Right lobe of liver (tissue), 6 donors: ENCODE measurements around the gene RHOD. TPM values are rescaled to one million over a fixed set of nuclear protein-coding genes. Genes with fewer than 3 reads are reported as not detected.

ENCODE experiments used
- ATAC-seq, 4 donors: fragments of 200-7000 bp; cut with Tn5 transposase; one replicate each; pipeline ENCODE4 v1.9.1; 2020; ENCODE audit warnings: mild to moderate bottlenecking in 4 of 4, moderate library complexity in 4 of 4
- DNase-seq, 3 donors: peaks; one replicate each; pipeline ENCODE4 v3.0.0-alpha.2; 2020
- H3K27ac ChIP-seq, 3 donors: fragments of 200-600 bp; one replicate each; pipeline ENCODE4 v1.8.0; 2022
- H3K27me3 ChIP-seq, 2 donors: fragments of 200-600 bp; one replicate each; pipeline ENCODE4 v1.8.0; 2022
- H3K36me3 ChIP-seq, 4 donors: fragments of 200-600 bp; sonication (generic) in 1 of 4; one replicate each; pipeline versions ENCODE4 v1.5.1 to v1.8.0; 2017 to 2022; ENCODE audit warnings: control low read depth in 1 of 4
- H3K4me1 ChIP-seq, 4 donors: fragments of 200-600 bp; sonication (generic) in 1 of 4; one replicate each; pipeline versions ENCODE4 v1.5.1 to v1.8.0; 2017 to 2022; ENCODE audit warnings: control low read depth in 1 of 4
- H3K4me3 ChIP-seq, 3 donors: fragments of 200-600 bp; one replicate each; pipeline ENCODE4 v1.8.0; 2022
- H3K9me3 ChIP-seq, 4 donors: fragments of 200-600 bp; sonication (generic) in 1 of 4; one replicate each; pipeline versions ENCODE4 v1.5.1 to v1.8.0; 2017 to 2022; ENCODE audit warnings: control low read depth in 1 of 4
- POLR2A ChIP-seq: fragments of 450-650 bp; IDR thresholded peaks from one replicate; pipeline ENCODE4 v1.6.1; 2017; ENCODE audit warnings: antibody characterized with exemption, mild to moderate bottlenecking
- WGBS: methylation state at CpG from one replicate; pipeline ENCODE4 v1.1.6; 2018; ENCODE audit warnings: low coverage, low lambda C conversion rate; ENCODE audit not compliant: insufficient coverage; ENCODE audit errors: missing lambda C conversion rate; 5-methylcytosine and 5-hydroxymethylcytosine counted together
- intact Hi-C, 2 donors: fragments of 100-400 bp; cut with DNase I; formaldehyde crosslinking; loops; one replicate each; pipeline versions ENCODE4 v1.11.2 to v1.14.1; 2022
- total RNA-seq, 6 experiments: library from RNA; depleted of rRNA in 2 of 6; stranded (reverse); fragments of >200 nt in 2 of 6; fragmentation: NEBNext Ultra II Directional in 3 of 6; extraction: Animal tissue kit (Norgen Biotek cat#: 25700) in 3 of 6; gene quantifications; one replicate each; pipeline versions ENCODE4 v1.1.0 to v1.2.4, GENCODE V29; 2016 to 2023
- TF ChIP-seq, protein P1 (sequence below), 4 donors: fragments of 200-600 bp in 3 of 4; fragments of 450-650 bp in 1 of 4; IDR thresholded peaks; one replicate each; pipeline versions ENCODE4 v1.5.1 to v1.8.0; 2016 to 2022; ENCODE audit warnings: antibody characterized with exemption in 4 of 4, mild to moderate bottlenecking in 2 of 4
- donor health status: DM: no; HTN: yes; CAD: no.
- donor health status: DM: no; HTN: no; CAD: no.
- donor health status: DM: no; HTN: no; CAD: no.
- donor health status: DM: no; HTN: yes; CAD: no.
- donor health status: DM: no; HTN: yes; CAD: no.

RHOD gene
- total RNA-seq, 6 experiments from 2014 or later, result 17.8 to 106 (median 47.3) TPM

GRCh38 chr11:67099831-67100324, 43.2 kb downstream of the RHOD start:
- 92% methylated on average over 5 of the region's 6 CpGs for WGBS
- Histone ChIP-seq H3K9me3 (no peaks in the 10 kb centered on the region), H3K4me1 (peaks cover 0 to 3% (median 0%) of the 10 kb centered on the region in 4 donors), H3K36me3 (no peaks in the 10 kb centered on the region), H3K4me3 (no peak overlapping the region), H3K27me3 (no peaks in the 10 kb centered on the region), H3K27ac (no peak overlapping the region)
- DNase-seq (no peak), ATAC-seq (peak in 1 of 4 donors; percentile 19)
- intact Hi-C loops, result loop anchor here in 1 of 2 donors (10.0 kb wide), 1 partner anchor 55 kb away; no protein-coding TSS in a partner anchor
- TF ChIP-seq, protein P1, sequence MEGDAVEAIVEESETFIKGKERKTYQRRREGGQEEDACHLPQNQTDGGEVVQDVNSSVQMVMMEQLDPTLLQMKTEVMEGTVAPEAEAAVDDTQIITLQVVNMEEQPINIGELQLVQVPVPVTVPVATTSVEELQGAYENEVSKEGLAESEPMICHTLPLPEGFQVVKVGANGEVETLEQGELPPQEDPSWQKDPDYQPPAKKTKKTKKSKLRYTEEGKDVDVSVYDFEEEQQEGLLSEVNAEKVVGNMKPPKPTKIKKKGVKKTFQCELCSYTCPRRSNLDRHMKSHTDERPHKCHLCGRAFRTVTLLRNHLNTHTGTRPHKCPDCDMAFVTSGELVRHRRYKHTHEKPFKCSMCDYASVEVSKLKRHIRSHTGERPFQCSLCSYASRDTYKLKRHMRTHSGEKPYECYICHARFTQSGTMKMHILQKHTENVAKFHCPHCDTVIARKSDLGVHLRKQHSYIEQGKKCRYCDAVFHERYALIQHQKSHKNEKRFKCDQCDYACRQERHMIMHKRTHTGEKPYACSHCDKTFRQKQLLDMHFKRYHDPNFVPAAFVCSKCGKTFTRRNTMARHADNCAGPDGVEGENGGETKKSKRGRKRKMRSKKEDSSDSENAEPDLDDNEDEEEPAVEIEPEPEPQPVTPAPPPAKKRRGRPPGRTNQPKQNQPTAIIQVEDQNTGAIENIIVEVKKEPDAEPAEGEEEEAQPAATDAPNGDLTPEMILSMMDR (IDR thresholded peaks at IDR 0.05), result no peak
- TF ChIP-seq POLR2A, result no peak

- DNase-seq (no peak), ATAC-seq (no peak)
- H3K9me3 ChIP-seq, result no peaks in the 10 kb centered on the region
- intact Hi-C loops, result no loop called here
- no peaks in the 10 kb centered on the region for H3K4me1 ChIP-seq
- no peak overlapping the region for H3K4me3 ChIP-seq
- no peak overlapping the region for H3K27ac ChIP-seq
- no peaks in the 10 kb centered on the region for H3K36me3 ChIP-seq
- TF ChIP-seq POLR2A, result no peak
- TF ChIP-seq, protein P1 (IDR thresholded peaks at IDR 0.05), result no peak
- no peaks in the 10 kb centered on the region for H3K27me3 ChIP-seq
- 97% methylated on average over 6 of the region's 8 CpGs for WGBS
These were observed 46.0 kb downstream of the RHOD start for GRCh38 chr11:67102664-67103063.

GRCh38 chr11:67105964-67106363, 49.3 kb downstream of the RHOD start:
- intact Hi-C loops, result no loop called here
- WGBS, result 91% methylated on average over 1 of the region's 2 CpGs
- ATAC-seq (no peak), DNase-seq (no peak)
- H3K27ac ChIP-seq, result no peak overlapping the region
- H3K4me3 ChIP-seq, result no peak overlapping the region
- no peaks in the 10 kb centered on the region for H3K27me3 ChIP-seq
- no peaks in the 10 kb centered on the region for H3K36me3 ChIP-seq
- no peak for TF ChIP-seq POLR2A
- TF ChIP-seq, protein P1 (IDR thresholded peaks at IDR 0.05), result no peak
- peaks cover 0 to 4% (median 2%) of the 10 kb centered on the region in 4 donors for H3K4me1 ChIP-seq
- H3K9me3 ChIP-seq, result no peaks in the 10 kb centered on the region

DNA sequence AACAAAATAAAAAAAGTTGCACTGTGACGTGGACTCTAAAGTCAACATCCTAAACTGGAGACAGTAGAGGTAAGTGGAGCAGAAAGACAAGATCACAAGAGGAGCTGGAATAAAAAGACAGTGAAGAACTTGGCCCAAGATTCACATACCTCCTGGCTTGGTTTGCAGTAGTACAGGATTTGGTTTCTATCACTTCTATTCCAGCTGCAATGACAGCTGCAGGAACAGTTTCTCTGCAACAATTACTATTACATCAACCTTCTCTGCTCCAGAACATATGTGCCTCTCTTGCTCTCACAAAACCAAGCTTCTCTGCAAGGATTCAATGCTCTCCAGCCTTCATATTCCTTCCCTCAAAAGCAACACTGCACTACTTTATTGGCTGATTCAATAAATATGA, 54.6 kb downstream of the RHOD start:
- no peaks in the 10 kb centered on the region for H3K36me3 ChIP-seq
- DNase-seq, result no peak
- no peaks in the 10 kb centered on the region for H3K27me3 ChIP-seq
- H3K4me1 ChIP-seq, result peaks cover 0 to 19% (median 7%) of the 10 kb centered on the region in 4 donors
- intact Hi-C loops, result no loop called here
- no peak overlapping the region for H3K4me3 ChIP-seq
- H3K9me3 ChIP-seq, result no peaks in the 10 kb centered on the region
- no peak for ATAC-seq
- peak overlapping the region in 2 of 3 donors; percentile 5 to 24 for H3K27ac ChIP-seq
- no peak for TF ChIP-seq POLR2A
- TF ChIP-seq, protein P1 (IDR thresholded peaks at IDR 0.05), result no peak
- 5% methylated on average over 1 of the region's 1 CpG for WGBS
